CD4-positive, CD25-positive, alpha-beta regulatory T cell (primary cell): ENCODE data around the gene BAHCC1. TPM values are rescaled to one million over a fixed set of nuclear protein-coding genes. Genes with fewer than 3 reads are reported as not detected.

Source experiments
- ATAC-seq, 2 donors: fragments of 150-1000 bp; cut with Tn5 transposase; one replicate each; pipeline ENCODE4 v1.10.0; 2021; ENCODE audit warnings: low read depth in 2 of 2, moderate number of reproducible peaks in 2 of 2, moderate library complexity in 1 of 2
- DNase-seq, 3 donors: peaks; one replicate each; pipeline versions ENCODE4 v3.0.0 to v3.0.0-alpha.2; 2012 to 2022; ENCODE audit warnings: mixed read lengths in 1 of 3
- H3K27ac ChIP-seq: one replicate; pipeline ENCODE4 v1.7.0; 2013; ENCODE audit warnings: mild to moderate bottlenecking, low read length; ENCODE audit not compliant: insufficient read depth, poor library complexity, severe bottlenecking
- H3K27me3 ChIP-seq: one replicate; pipeline ENCODE4 v1.7.0; 2013; ENCODE audit warnings: low read length; ENCODE audit not compliant: control insufficient read depth, insufficient read depth
- H3K36me3 ChIP-seq: one replicate; pipeline ENCODE4 v1.7.0; 2013; ENCODE audit warnings: mild to moderate bottlenecking, low read length, moderate library complexity; ENCODE audit not compliant: control insufficient read depth, insufficient read depth
- H3K4me1 ChIP-seq: 2 replicates; pipeline ENCODE4 v1.7.0; 2013; ENCODE audit warnings: mild to moderate bottlenecking, low read length; ENCODE audit not compliant: insufficient read depth, control insufficient read depth, poor library complexity, severe bottlenecking
- H3K4me3 ChIP-seq: one replicate; pipeline ENCODE4 v1.7.0; 2013; ENCODE audit warnings: low read depth, mild to moderate bottlenecking, low read length, moderate library complexity
- H3K9me3 ChIP-seq, 2 experiments: 1 replicate in 1 of 2; 2 replicates in 1 of 2; pipeline ENCODE4 v1.7.0; 2013; ENCODE audit warnings: low read length in 2 of 2, mild to moderate bottlenecking in 1 of 2, moderate library complexity in 1 of 2; ENCODE audit not compliant: control insufficient read depth in 2 of 2
- H3K27ac Mint-ChIP-seq, 3 donors: one replicate each; pipeline ENCODE4 v1.8.0; 2020 to 2022; ENCODE audit warnings: mild to moderate bottlenecking in 3 of 3, mixed read lengths in 3 of 3, moderate library complexity in 2 of 3
- H3K27me3 Mint-ChIP-seq: one replicate; pipeline ENCODE4 v1.8.0; 2022; ENCODE audit warnings: mild to moderate bottlenecking, mixed read lengths
- H3K36me3 Mint-ChIP-seq: one replicate; pipeline ENCODE4 v1.8.0; 2020; ENCODE audit warnings: mixed read lengths
- H3K4me1 Mint-ChIP-seq, 4 donors: one replicate each; pipeline ENCODE4 v1.8.0; 2020 to 2022; ENCODE audit warnings: mixed read lengths in 4 of 4, mild to moderate bottlenecking in 1 of 4
- H3K4me3 Mint-ChIP-seq, 4 donors: one replicate each; pipeline ENCODE4 v1.8.0; 2020 to 2022; ENCODE audit warnings: mild to moderate bottlenecking in 4 of 4, mixed read lengths in 4 of 4, moderate library complexity in 3 of 4
- H3K9me3 Mint-ChIP-seq, 7 donors: one replicate each; pipeline ENCODE4 v1.8.0; 2020 to 2022; ENCODE audit warnings: mixed read lengths in 7 of 7, mild to moderate bottlenecking in 3 of 7, moderate library complexity in 2 of 7
- polyA plus RNA-seq, 4 donors: library from polyadenylated mRNA; unstranded; fragments of 300-500 nt; fragmentation: Illumina TruSeq; gene quantifications; one replicate each; pipeline ENCODE4 v1.2.3, GENCODE V29; 2021
- total RNA-seq: library from RNA; stranded (reverse); gene quantifications from one replicate; pipeline ENCODE4 v1.2.3, GENCODE V29; 2022

Gene BAHCC1
- total and polyA plus RNA-seq, 5 donors from 2014 or later = 0.54 TPM; not detected in 4

GRCh38 chr17:81445642-81446503 is 50.6 kb downstream of the BAHCC1 start:
- ATAC-seq (no peak), DNase-seq (no peak)
- H3K27ac ChIP-seq = no peak overlapping the region

GRCh38 chr17:81447331-81447933 is 52.2 kb downstream of the BAHCC1 start:
- ATAC-seq = no peak
- no peaks in the 10 kb centered on the region for H3K4me1 Mint-ChIP-seq

More at GRCh38 chr17:81445642-81446503, 50.6 kb downstream of the BAHCC1 start:
- H3K36me3 ChIP-seq = no peaks in the 10 kb centered on the region
- Mint-ChIP-seq H3K4me3 (no peak overlapping the region), H3K4me1 (no peaks in the 10 kb centered on the region), H3K36me3 (no peaks in the 10 kb centered on the region), H3K9me3 (no peaks in the 10 kb centered on the region), H3K27ac (no peak overlapping the region), H3K27me3 (no peaks in the 10 kb centered on the region)
- no peaks in the 10 kb centered on the region for H3K9me3 ChIP-seq
- H3K4me1 ChIP-seq = no peaks in the 10 kb centered on the region
- H3K27me3 ChIP-seq = no peaks in the 10 kb centered on the region
- H3K4me3 ChIP-seq = no peak overlapping the region

GRCh38 chr17:81448442-81448841 is 53.2 kb downstream of the BAHCC1 start:
- Histone ChIP-seq H3K27me3 (no peaks in the 10 kb centered on the region), H3K4me1 (peaks cover 3% of the 10 kb centered on the region)
- H3K4me3 Mint-ChIP-seq = no peak overlapping the region

More at GRCh38 chr17:81447331-81447933, 52.2 kb downstream of the BAHCC1 start:
- H3K4me3 Mint-ChIP-seq = no peak overlapping the region
- Histone ChIP-seq H3K4me1 (no peaks in the 10 kb centered on the region), H3K4me3 (no peak overlapping the region), H3K9me3 (no peaks in the 10 kb centered on the region), H3K36me3 (no peaks in the 10 kb centered on the region), H3K27me3 (no peaks in the 10 kb centered on the region), H3K27ac (no peak overlapping the region)
- H3K9me3 Mint-ChIP-seq = no peaks in the 10 kb centered on the region
- DNase-seq = no peak
- H3K36me3 Mint-ChIP-seq = no peaks in the 10 kb centered on the region
- no peaks in the 10 kb centered on the region for H3K27me3 Mint-ChIP-seq
- H3K27ac Mint-ChIP-seq = no peak overlapping the region

GRCh38 chr17:81448950-81449349 is 53.7 kb downstream of the BAHCC1 start:
- H3K9me3 Mint-ChIP-seq = no peaks in the 10 kb centered on the region
- Histone ChIP-seq H3K27me3 (no peaks in the 10 kb centered on the region), H3K9me3 (no peaks in the 10 kb centered on the region), H3K27ac (no peak overlapping the region), H3K36me3 (no peaks in the 10 kb centered on the region), H3K4me1 (peaks cover 8% of the 10 kb centered on the region), H3K4me3 (no peak overlapping the region)
- DNase-seq = no peak
- peaks cover 0 to 6% (median 0%) of the 10 kb centered on the region in 4 donors for H3K4me1 Mint-ChIP-seq
- no peaks in the 10 kb centered on the region for H3K27me3 Mint-ChIP-seq
- H3K27ac Mint-ChIP-seq = no peak overlapping the region
- no peaks in the 10 kb centered on the region for H3K36me3 Mint-ChIP-seq
- no peak for ATAC-seq
- no peak overlapping the region for H3K4me3 Mint-ChIP-seq

More at GRCh38 chr17:81448442-81448841, 53.2 kb downstream of the BAHCC1 start:
- no peak overlapping the region for H3K27ac ChIP-seq
- Mint-ChIP-seq H3K4me1 (peaks cover 0 to 4% (median 0%) of the 10 kb centered on the region in 4 donors), H3K27ac (no peak overlapping the region), H3K36me3 (no peaks in the 10 kb centered on the region), H3K27me3 (no peaks in the 10 kb centered on the region), H3K9me3 (no peaks in the 10 kb centered on the region)
- DNase-seq (no peak), ATAC-seq (no peak)
- no peaks in the 10 kb centered on the region for H3K9me3 ChIP-seq
- H3K36me3 ChIP-seq = no peaks in the 10 kb centered on the region
- no peak overlapping the region for H3K4me3 ChIP-seq

- Mint-ChIP-seq H3K4me1 (peaks cover 0 to 9% (median 0%) of the 10 kb centered on the region in 4 donors), H3K9me3 (no peaks in the 10 kb centered on the region), H3K27me3 (no peaks in the 10 kb centered on the region), H3K36me3 (no peaks in the 10 kb centered on the region), H3K4me3 (no peak overlapping the region), H3K27ac (no peak overlapping the region)
- Histone ChIP-seq H3K9me3 (no peaks in the 10 kb centered on the region), H3K4me3 (no peak overlapping the region), H3K27ac (no peak overlapping the region), H3K27me3 (no peaks in the 10 kb centered on the region), H3K36me3 (no peaks in the 10 kb centered on the region), H3K4me1 (peaks cover 9% of the 10 kb centered on the region)
- ATAC-seq = no peak
- DNase-seq = no peak
Observed at GRCh38 chr17:81449351-81449750, 54.1 kb downstream of the BAHCC1 start.

GRCh38 chr17:81451823-81452222 is 56.6 kb downstream of the BAHCC1 start:
- H3K4me3 ChIP-seq = no peak overlapping the region
- DNase-seq (no peak), ATAC-seq (no peak)
- Mint-ChIP-seq H3K36me3 (no peaks in the 10 kb centered on the region), H3K27ac (no peak overlapping the region), H3K4me3 (no peak overlapping the region), H3K9me3 (no peaks in the 10 kb centered on the region), H3K4me1 (peaks cover 0 to 12% (median 0%) of the 10 kb centered on the region in 4 donors), H3K27me3 (no peaks in the 10 kb centered on the region)
- H3K27ac ChIP-seq = no peak overlapping the region
- peaks cover 9% of the 10 kb centered on the region for H3K4me1 ChIP-seq
- no peaks in the 10 kb centered on the region for H3K27me3 ChIP-seq
- no peaks in the 10 kb centered on the region for H3K36me3 ChIP-seq
- no peaks in the 10 kb centered on the region for H3K9me3 ChIP-seq

- Mint-ChIP-seq H3K27ac (no peak overlapping the region), H3K4me3 (no peak overlapping the region), H3K27me3 (no peaks in the 10 kb centered on the region), H3K4me1 (peaks cover 0 to 12% (median 0%) of the 10 kb centered on the region in 4 donors), H3K9me3 (no peaks in the 10 kb centered on the region), H3K36me3 (no peaks in the 10 kb centered on the region)
- Histone ChIP-seq H3K27me3 (no peaks in the 10 kb centered on the region), H3K27ac (no peak overlapping the region), H3K9me3 (no peaks in the 10 kb centered on the region), H3K4me1 (peaks cover 9% of the 10 kb centered on the region), H3K4me3 (no peak overlapping the region), H3K36me3 (no peaks in the 10 kb centered on the region)
- ATAC-seq (no peak), DNase-seq (no peak)
Observed at GRCh38 chr17:81452551-81452950, 57.3 kb downstream of the BAHCC1 start.
